Smooth muscle cell (in vitro differentiated cells): Measurements from ENCODE around the gene CRISPLD2. TPM values are rescaled to one million over a fixed set of nuclear protein-coding genes. Genes with fewer than 3 reads are reported as not detected.
A peak's percentile ranks its signal among the peaks of the same experiment; 100 is the strongest.
"Not testable (repeated sequence)": the region's sequence is repeated elsewhere in the genome, so short reads cannot be mapped to it uniquely, and the experiment has no call there.

Experiments used
- DNase-seq: peaks from one replicate; lab custom pipeline; 2025; ENCODE audit not compliant: unreplicated experiment; lab: John Stamatoyannopoulos, UW
- H2AFZ ChIP-seq: fragments of 200-600 bp; sonication (generic); 2 replicates; pipeline ENCODE4 v1.6.0; 2016; ENCODE audit warnings: antibody characterized with exemption, low read depth, mild to moderate bottlenecking
- H3F3A ChIP-seq: fragments of 200-600 bp; sonication (generic); 2 replicates; pipeline ENCODE4 v1.6.0; 2017; ENCODE audit warnings: antibody characterized with exemption, low read depth
- H3K27ac ChIP-seq: fragments of 200-600 bp; sonication (generic); 2 replicates; pipeline ENCODE4 v1.5.1; 2016; ENCODE audit warnings: low read depth, mild to moderate bottlenecking
- H3K27me3 ChIP-seq: fragments of 200-600 bp; sonication (generic); 2 replicates; pipeline ENCODE4 v1.6.1; 2016; ENCODE audit warnings: low read depth, mild to moderate bottlenecking
- H3K36me3 ChIP-seq: fragments of 200-600 bp; sonication (generic); 2 replicates; pipeline ENCODE4 v1.5.1; 2016; ENCODE audit warnings: low read depth
- H3K4me1 ChIP-seq: fragments of 200-600 bp; sonication (generic); 2 replicates; pipeline ENCODE4 v1.5.1; 2016; ENCODE audit warnings: low read depth
- H3K4me2 ChIP-seq: fragments of 200-600 bp; sonication (generic); 2 replicates; pipeline ENCODE4 v1.6.0; 2016; ENCODE audit warnings: mild to moderate bottlenecking
- H3K4me3 ChIP-seq: fragments of 200-600 bp; sonication (generic); 2 replicates; pipeline ENCODE4 v1.5.1; 2016; ENCODE audit warnings: mild to moderate bottlenecking
- H3K79me2 ChIP-seq: fragments of 200-600 bp; sonication (generic); 2 replicates; pipeline ENCODE4 v1.6.0; 2016; ENCODE audit warnings: low read depth, mild to moderate bottlenecking
- H3K9ac ChIP-seq: fragments of 200-600 bp; sonication (generic); 2 replicates; pipeline ENCODE4 v1.6.0; 2016; ENCODE audit warnings: low read depth
- H3K9me3 ChIP-seq: fragments of 200-600 bp; sonication (generic); replicated peaks from 2 replicates; pipeline ENCODE4 v1.5.1; 2016; ENCODE audit warnings: low read depth
- H4K20me1 ChIP-seq: fragments of 200-600 bp; sonication (generic); 2 replicates; pipeline ENCODE4 v1.6.0; 2016; ENCODE audit warnings: low read depth
- WGBS: methylation state at CpG from one replicate; pipeline ENCODE4 v1.1.7; 2016; ENCODE audit warnings: low lambda C conversion rate; 5-methylcytosine and 5-hydroxymethylcytosine counted together
- polyA plus RNA-seq: library from polyadenylated mRNA; unstranded; fragments of >200 nt; fragmentation: Nextera tagmentation; extraction: Ambion mirVana; gene quantifications from 2 replicates; pipeline ENCODE4 v1.2.1, GENCODE V29; 2016
- total RNA-seq: library from RNA; depleted of rRNA; stranded (reverse); fragments of >200 nt; gene quantifications from 2 replicates; pipeline ENCODE4 v1.2.3, GENCODE V29; 2014
- TF ChIP-seq, protein P1 (sequence below): fragments of 200-600 bp; sonication (generic); IDR thresholded peaks from 2 replicates; pipeline ENCODE4 v1.5.1; 2017; ENCODE audit warnings: borderline replicate concordance, mild to moderate bottlenecking, antibody characterized with exemption; ENCODE audit not compliant: insufficient read depth, poor library complexity, severe bottlenecking

The CRISPLD2 gene
- total and polyA plus RNA-seq, 2 experiments from 2014 or later, result 63.1 to 105 TPM

- Histone ChIP-seq H3K36me3 (no peaks in the 10 kb centered on the region), H4K20me1 (no peaks in the 10 kb centered on the region), H3K4me2 (no peak overlapping the region), H3K9ac (no peak overlapping the region), H3K27ac (no peak overlapping the region), H3K4me3 (no peak overlapping the region), H3K9me3 (no peaks in the 10 kb centered on the region), H3F3A (no peaks in the 10 kb centered on the region), H3K4me1 (no peaks in the 10 kb centered on the region), H2AFZ (no peak overlapping the region), H3K27me3 (no peaks in the 10 kb centered on the region), H3K79me2 (no peaks in the 10 kb centered on the region)
- TF ChIP-seq, protein P1, sequence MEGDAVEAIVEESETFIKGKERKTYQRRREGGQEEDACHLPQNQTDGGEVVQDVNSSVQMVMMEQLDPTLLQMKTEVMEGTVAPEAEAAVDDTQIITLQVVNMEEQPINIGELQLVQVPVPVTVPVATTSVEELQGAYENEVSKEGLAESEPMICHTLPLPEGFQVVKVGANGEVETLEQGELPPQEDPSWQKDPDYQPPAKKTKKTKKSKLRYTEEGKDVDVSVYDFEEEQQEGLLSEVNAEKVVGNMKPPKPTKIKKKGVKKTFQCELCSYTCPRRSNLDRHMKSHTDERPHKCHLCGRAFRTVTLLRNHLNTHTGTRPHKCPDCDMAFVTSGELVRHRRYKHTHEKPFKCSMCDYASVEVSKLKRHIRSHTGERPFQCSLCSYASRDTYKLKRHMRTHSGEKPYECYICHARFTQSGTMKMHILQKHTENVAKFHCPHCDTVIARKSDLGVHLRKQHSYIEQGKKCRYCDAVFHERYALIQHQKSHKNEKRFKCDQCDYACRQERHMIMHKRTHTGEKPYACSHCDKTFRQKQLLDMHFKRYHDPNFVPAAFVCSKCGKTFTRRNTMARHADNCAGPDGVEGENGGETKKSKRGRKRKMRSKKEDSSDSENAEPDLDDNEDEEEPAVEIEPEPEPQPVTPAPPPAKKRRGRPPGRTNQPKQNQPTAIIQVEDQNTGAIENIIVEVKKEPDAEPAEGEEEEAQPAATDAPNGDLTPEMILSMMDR, result no peak
- 68% methylated on average over 9 of the region's 9 CpGs for WGBS
- no peak for DNase-seq
Measured at GRCh38 chr16:84937196-84938005, 117.6 kb downstream of the CRISPLD2 start.

GRCh38 chr16:84938616-84939015, 118.8 kb downstream of the CRISPLD2 start:
- not testable (repeated sequence) for H3K27me3 ChIP-seq, H3K4me1 ChIP-seq, H3K9ac ChIP-seq, DNase-seq, H3K27ac ChIP-seq, H3K36me3 ChIP-seq, H2AFZ ChIP-seq, H3K4me3 ChIP-seq, H3F3A ChIP-seq, H3K9me3 ChIP-seq, H3K4me2 ChIP-seq, H4K20me1 ChIP-seq, H3K79me2 ChIP-seq
- 86% methylated on average over 6 of the region's 6 CpGs for WGBS

DNA sequence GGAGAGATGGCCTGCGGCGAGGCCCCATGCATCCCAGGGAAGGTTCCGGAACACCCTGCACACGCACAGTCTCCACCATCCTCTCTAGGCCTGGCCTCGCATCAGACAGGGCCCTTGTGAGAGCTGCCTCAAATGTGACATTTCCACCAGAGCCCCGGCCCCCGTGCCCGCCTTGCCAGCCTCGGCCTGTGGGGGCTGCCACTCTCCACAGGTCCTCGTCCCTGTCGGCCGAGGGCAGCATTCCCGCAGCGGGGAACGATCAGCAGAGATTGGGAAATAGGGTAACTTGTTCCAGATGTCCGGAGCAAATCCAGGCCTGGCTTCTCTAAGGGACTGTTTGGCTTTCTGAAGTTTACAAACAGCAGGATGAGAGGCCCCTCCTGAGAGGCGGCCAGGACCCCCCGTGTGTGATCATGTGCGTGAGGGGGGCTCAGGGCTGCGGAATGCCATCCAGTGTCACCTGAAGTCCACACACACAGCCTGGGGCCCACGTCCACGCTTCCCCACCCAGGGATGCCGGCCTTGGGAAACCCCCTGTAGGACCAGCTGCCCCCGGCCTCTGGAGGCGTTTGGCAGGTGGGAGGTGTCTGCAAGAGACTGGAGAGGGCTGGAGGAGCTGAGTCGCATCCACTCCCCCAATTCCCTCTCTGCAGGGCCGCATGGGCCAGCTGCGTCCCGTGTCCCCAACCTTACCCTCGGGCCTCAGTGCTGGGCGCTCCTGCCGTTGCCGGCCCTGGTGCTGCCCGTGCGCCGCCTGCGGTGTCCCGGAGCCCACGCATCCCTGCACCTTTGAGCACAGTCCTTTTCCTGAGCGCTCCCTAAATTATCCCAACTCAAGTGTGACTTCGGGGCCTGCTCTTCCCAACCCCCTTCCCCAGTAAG, 121.1 kb downstream of the CRISPLD2 start:
- no peaks in the 10 kb centered on the region for H3F3A ChIP-seq
- H3K79me2 ChIP-seq, result no peaks in the 10 kb centered on the region
- no peak overlapping the region for H3K4me2 ChIP-seq
- no peaks in the 10 kb centered on the region for H3K4me1 ChIP-seq
- 70% methylated on average over 40 of the region's 41 CpGs for WGBS
- TF ChIP-seq, protein P1, result no peak
- DNase-seq, result no peak
- no peaks in the 10 kb centered on the region for H3K36me3 ChIP-seq
- peak overlapping the region; percentile 66 for H3K27ac ChIP-seq
- no peaks in the 10 kb centered on the region for H3K9me3 ChIP-seq
- H3K4me3 ChIP-seq, result no peak overlapping the region
- H4K20me1 ChIP-seq, result no peaks in the 10 kb centered on the region
- H3K9ac ChIP-seq, result peak overlapping the region; percentile 10
- H2AFZ ChIP-seq, result no peak overlapping the region
- H3K27me3 ChIP-seq, result no peaks in the 10 kb centered on the region

- no peak for DNase-seq
- Histone ChIP-seq H3F3A (no peaks in the 10 kb centered on the region), H3K36me3 (no peaks in the 10 kb centered on the region), H3K4me3 (no peak overlapping the region), H3K4me1 (no peaks in the 10 kb centered on the region), H3K79me2 (no peaks in the 10 kb centered on the region), H3K27ac (peak overlapping the region; percentile 66), H3K9me3 (no peaks in the 10 kb centered on the region), H3K9ac (no peak overlapping the region), H4K20me1 (no peaks in the 10 kb centered on the region), H3K27me3 (no peaks in the 10 kb centered on the region), H3K4me2 (no peak overlapping the region), H2AFZ (no peak overlapping the region)
- TF ChIP-seq, protein P1, result no peak
- 33% methylated on average over 10 of the region's 10 CpGs for WGBS
Measured at GRCh38 chr16:84941921-84942320, 122.1 kb downstream of the CRISPLD2 start.
